Colonic mucosa (tissue), 4 donors: ENCODE measurements around the gene ZNF770. TPM values are rescaled to one million over a fixed set of nuclear protein-coding genes. Genes with fewer than 3 reads are reported as not detected.

Source experiments
- DNase-seq: peaks from one replicate; pipeline ENCODE4 v3.0.0-alpha.2; 2020
- H3K27ac ChIP-seq: fragments of 200-600 bp; one replicate; pipeline ENCODE4 v1.8.0; 2021
- H3K27me3 ChIP-seq: fragments of 200-600 bp; one replicate; pipeline ENCODE4 v1.8.0; 2021
- H3K36me3 ChIP-seq: fragments of 200-600 bp; one replicate; pipeline ENCODE4 v1.8.0; 2021
- H3K4me1 ChIP-seq: fragments of 200-600 bp; one replicate; pipeline ENCODE4 v1.8.0; 2021; ENCODE audit warnings: mild to moderate bottlenecking
- H3K4me3 ChIP-seq: fragments of 200-600 bp; one replicate; pipeline ENCODE4 v1.8.0; 2021
- H3K9ac ChIP-seq, 2 donors: one replicate each; pipeline ENCODE4 v1.7.0; 2013; ENCODE audit warnings: control low read depth in 2 of 2, low read depth in 2 of 2, low read length in 2 of 2
- H3K9me3 ChIP-seq: fragments of 200-600 bp; one replicate; pipeline ENCODE4 v1.8.0; 2021
- CTCF ChIP-seq: fragments of 200-600 bp; IDR thresholded peaks from one replicate; pipeline ENCODE4 v1.8.0; 2022; ENCODE audit warnings: antibody characterized with exemption, mild to moderate bottlenecking
- intact Hi-C: fragments of 100-400 bp; cut with DNase I; formaldehyde crosslinking; loops from one replicate; pipeline ENCODE4 v1.14.1; 2022
- total RNA-seq, 2 donors: library from RNA; stranded (reverse); fragmentation: NEBNext Ultra II Directional in 1 of 2; extraction: Animal tissue kit (Norgen Biotek cat#: 25700) in 1 of 2; gene quantifications; one replicate each; pipeline ENCODE4 v1.2.1, GENCODE V29; 2021
- donor health status: healthy.
- donor health status: DM: no; HTN: no; CAD: no.
- donor health status: DM: no; HTN: no; CAD: no.

The ZNF770 gene
- total RNA-seq, 2 donors from 2014 or later: 29.1 to 31.9 TPM

- TF ChIP-seq CTCF: no peak
Measured at GRCh38 chr15:35019404-35020327, 31.6 kb upstream of the ZNF770 start.

GRCh38 chr15:35014241-35014640, 26.2 kb upstream of the ZNF770 start:
- no peak for DNase-seq
- H3K4me1 ChIP-seq: no peaks in the 10 kb centered on the region
- intact Hi-C loops: no loop called here
- no peak overlapping the region for H3K4me3 ChIP-seq
- no peaks in the 10 kb centered on the region for H3K9me3 ChIP-seq
- no peak overlapping the region for H3K9ac ChIP-seq
- no peak overlapping the region for H3K27ac ChIP-seq
- H3K36me3 ChIP-seq: no peaks in the 10 kb centered on the region
- no peak for TF ChIP-seq CTCF
- H3K27me3 ChIP-seq: no peaks in the 10 kb centered on the region

More at GRCh38 chr15:35019404-35020327, 31.6 kb upstream of the ZNF770 start:
- no peaks in the 10 kb centered on the region for H3K4me1 ChIP-seq
- no peaks in the 10 kb centered on the region for H3K27me3 ChIP-seq
- no peaks in the 10 kb centered on the region for H3K9me3 ChIP-seq
- no peak overlapping the region for H3K9ac ChIP-seq
- no peak overlapping the region for H3K4me3 ChIP-seq
- no peaks in the 10 kb centered on the region for H3K36me3 ChIP-seq
- peak; percentile 25 for DNase-seq
- intact Hi-C loops: no loop called here
- H3K27ac ChIP-seq: no peak overlapping the region

GRCh38 chr15:35013370-35013769, 25.3 kb upstream of the ZNF770 start:
- intact Hi-C loops: no loop called here
- H3K4me3 ChIP-seq: no peak overlapping the region
- no peak for DNase-seq
- no peak overlapping the region for H3K9ac ChIP-seq
- TF ChIP-seq CTCF: no peak
- no peaks in the 10 kb centered on the region for H3K9me3 ChIP-seq
- H3K4me1 ChIP-seq: no peaks in the 10 kb centered on the region
- no peaks in the 10 kb centered on the region for H3K36me3 ChIP-seq
- H3K27ac ChIP-seq: no peak overlapping the region
- H3K27me3 ChIP-seq: no peaks in the 10 kb centered on the region

GRCh38 chr15:35007397-35007796, 19.3 kb upstream of the ZNF770 start:
- no peak overlapping the region for H3K9ac ChIP-seq
- intact Hi-C loops: no loop called here
- no peak for TF ChIP-seq CTCF
- H3K27ac ChIP-seq: no peak overlapping the region
- no peak overlapping the region for H3K4me3 ChIP-seq
- H3K36me3 ChIP-seq: no peaks in the 10 kb centered on the region
- H3K27me3 ChIP-seq: no peaks in the 10 kb centered on the region
- no peaks in the 10 kb centered on the region for H3K9me3 ChIP-seq
- H3K4me1 ChIP-seq: no peaks in the 10 kb centered on the region
- DNase-seq: no peak

- Histone ChIP-seq H3K4me1 (no peaks in the 10 kb centered on the region), H3K36me3 (no peaks in the 10 kb centered on the region), H3K27ac (no peak overlapping the region), H3K4me3 (no peak overlapping the region), H3K27me3 (no peaks in the 10 kb centered on the region), H3K9me3 (no peaks in the 10 kb centered on the region), H3K9ac (no peak overlapping the region)
- no peak for TF ChIP-seq CTCF
- intact Hi-C loops: no loop called here
- DNase-seq: no peak
Measured at GRCh38 chr15:35005933-35006332, 17.8 kb upstream of the ZNF770 start.
